Testis (tissue), 3 donors: ENCODE data around the gene TBC1D22A. TPM values are rescaled to one million over a fixed set of nuclear protein-coding genes. Genes with fewer than 3 reads are reported as not detected.
"Not testable (repeated sequence)": the region's sequence is repeated elsewhere in the genome, so short reads cannot be mapped to it uniquely, and the experiment has no call there.

Source experiments
- DNase-seq: peaks from one replicate; pipeline ENCODE4 v3.0.0-alpha.2; 2019
- H3K27ac ChIP-seq, 2 donors: fragments of 200-600 bp; sonication (generic); one replicate each; pipeline ENCODE4 v1.5.1; 2019
- H3K27me3 ChIP-seq: fragments of 200-600 bp; sonication (generic); one replicate; pipeline ENCODE4 v1.5.1; 2019
- H3K36me3 ChIP-seq: fragments of 200-600 bp; sonication (generic); one replicate; pipeline ENCODE4 v1.5.1; 2017; ENCODE audit warnings: low read depth; ENCODE audit errors: missing control alignments
- H3K4me1 ChIP-seq: fragments of 200-600 bp; sonication (generic); one replicate; pipeline ENCODE4 v1.5.1; 2019
- H3K4me3 ChIP-seq, 2 donors: fragments of 200-600 bp; sonication (generic); one replicate each; pipeline ENCODE4 v1.5.1; 2017 to 2019
- H3K9me3 ChIP-seq: fragments of 200-600 bp; sonication (generic); one replicate; pipeline ENCODE4 v1.5.1; 2017
- POLR2A ChIP-seq: fragments of 450-650 bp; IDR thresholded peaks from one replicate; pipeline ENCODE4 v1.6.1; 2017; ENCODE audit warnings: antibody characterized with exemption, mild to moderate bottlenecking, moderate library complexity
- WGBS, 2 donors: methylation state at CpG; one replicate each; pipeline ENCODE4 v1.1.5; 2018; 5-methylcytosine and 5-hydroxymethylcytosine counted together
- intact Hi-C: fragments of 100-400 bp; cut with DNase I; formaldehyde crosslinking; loops from one replicate; pipeline ENCODE4 v1.15.1; 2023; ENCODE audit warnings: low total_unique reads
- polyA plus RNA-seq: library from polyadenylated mRNA; stranded (reverse); fragments of 350-450 nt; fragmentation: Illumina TruSeq; extraction: RNeasy Lipid Tissue Mini Kit (QIAGEN cat#74804); gene quantifications from one replicate; pipeline ENCODE4 v1.2.3, GENCODE V29; 2014; ENCODE audit warnings: low read depth, low replicate concordance; ENCODE audit not compliant: insufficient read depth
- total RNA-seq, 2 donors: library from RNA; depleted of rRNA; stranded (reverse); fragments of >200 nt; gene quantifications; one replicate each; pipeline ENCODE4 v1.2.3, GENCODE V29; 2016
- TF ChIP-seq, protein P1 (sequence below), 3 experiments: fragments of 450-650 bp in 2 of 3; fragments of 200-600 bp in 1 of 3; sonication (generic) in 1 of 3; IDR thresholded peaks; one replicate each; pipeline ENCODE4 v1.5.1; 2016 to 2019; ENCODE audit warnings: antibody characterized with exemption in 3 of 3, mild to moderate bottlenecking in 2 of 3, moderate library complexity in 1 of 3

The TBC1D22A gene
- total and polyA plus RNA-seq, 3 donors from 2014 or later, result 16.6 to 32.8 (median 28.5) TPM

- Histone ChIP-seq H3K27me3 (no peaks in the 10 kb centered on the region), H3K4me1 (peaks cover 14% of the 10 kb centered on the region), H3K36me3 (no peaks in the 10 kb centered on the region), H3K9me3 (no peaks in the 10 kb centered on the region), H3K4me3 (no peak overlapping the region), H3K27ac (no peak overlapping the region)
- TF ChIP-seq POLR2A, result no peak
- TF ChIP-seq, protein P1, sequence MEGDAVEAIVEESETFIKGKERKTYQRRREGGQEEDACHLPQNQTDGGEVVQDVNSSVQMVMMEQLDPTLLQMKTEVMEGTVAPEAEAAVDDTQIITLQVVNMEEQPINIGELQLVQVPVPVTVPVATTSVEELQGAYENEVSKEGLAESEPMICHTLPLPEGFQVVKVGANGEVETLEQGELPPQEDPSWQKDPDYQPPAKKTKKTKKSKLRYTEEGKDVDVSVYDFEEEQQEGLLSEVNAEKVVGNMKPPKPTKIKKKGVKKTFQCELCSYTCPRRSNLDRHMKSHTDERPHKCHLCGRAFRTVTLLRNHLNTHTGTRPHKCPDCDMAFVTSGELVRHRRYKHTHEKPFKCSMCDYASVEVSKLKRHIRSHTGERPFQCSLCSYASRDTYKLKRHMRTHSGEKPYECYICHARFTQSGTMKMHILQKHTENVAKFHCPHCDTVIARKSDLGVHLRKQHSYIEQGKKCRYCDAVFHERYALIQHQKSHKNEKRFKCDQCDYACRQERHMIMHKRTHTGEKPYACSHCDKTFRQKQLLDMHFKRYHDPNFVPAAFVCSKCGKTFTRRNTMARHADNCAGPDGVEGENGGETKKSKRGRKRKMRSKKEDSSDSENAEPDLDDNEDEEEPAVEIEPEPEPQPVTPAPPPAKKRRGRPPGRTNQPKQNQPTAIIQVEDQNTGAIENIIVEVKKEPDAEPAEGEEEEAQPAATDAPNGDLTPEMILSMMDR (IDR thresholded peaks at IDR 0.05), result no peak
- DNase-seq, result no peak
- WGBS, 2 donors, result 94 to 96% methylated on average over 16 to 24 of the region's 24 CpGs
- intact Hi-C loops, result no loop called here
Observed at GRCh38 chr22:46974631-46975585, 212.5 kb downstream of the TBC1D22A start.

DNA sequence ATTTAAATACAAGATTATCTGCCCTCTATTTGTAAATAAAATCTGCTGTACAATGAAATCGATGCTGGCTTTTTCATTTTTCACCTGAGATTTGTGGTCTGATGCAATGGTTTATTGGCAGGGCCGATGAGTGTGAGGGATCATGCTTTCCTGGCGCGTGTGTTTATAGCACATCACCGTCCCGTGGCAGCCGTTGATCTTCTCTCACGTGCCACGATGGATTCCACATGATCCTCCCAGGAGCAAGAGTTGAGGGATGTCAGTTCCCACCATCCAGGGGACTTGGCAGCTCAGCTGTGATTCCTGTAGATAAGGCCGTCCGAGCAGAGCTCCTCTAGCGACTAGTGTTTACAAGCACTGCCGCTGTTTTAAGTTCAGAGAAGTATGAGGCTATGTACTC is 213.7 kb downstream of the TBC1D22A start:
- Histone ChIP-seq H3K4me1 (peaks cover 9% of the 10 kb centered on the region), H3K36me3 (no peaks in the 10 kb centered on the region), H3K9me3 (no peaks in the 10 kb centered on the region), H3K27me3 (no peaks in the 10 kb centered on the region), H3K27ac (no peak overlapping the region), H3K4me3 (no peak overlapping the region)
- DNase-seq, result no peak
- 89 to 96% methylated on average over 11 to 13 of the region's 13 CpGs for WGBS, 2 donors
- TF ChIP-seq, protein P1 (IDR thresholded peaks at IDR 0.05), result no peak
- TF ChIP-seq POLR2A, result no peak
- intact Hi-C loops, result no loop called here

GRCh38 chr22:46976598-46976997 is 214.1 kb downstream of the TBC1D22A start:
- no peak overlapping the region for H3K4me3 ChIP-seq
- intact Hi-C loops, result no loop called here
- WGBS, 2 donors, result 94 to 97% methylated on average over 10 of the region's 10 CpGs
- TF ChIP-seq POLR2A, result no peak
- TF ChIP-seq, protein P1 (IDR thresholded peaks at IDR 0.05), result no peak
- H3K4me1 ChIP-seq, result peaks cover 5% of the 10 kb centered on the region
- H3K36me3 ChIP-seq, result no peaks in the 10 kb centered on the region
- DNase-seq, result no peak
- H3K27me3 ChIP-seq, result no peaks in the 10 kb centered on the region
- no peak overlapping the region for H3K27ac ChIP-seq
- no peaks in the 10 kb centered on the region for H3K9me3 ChIP-seq

- H3K27ac ChIP-seq, result no peak overlapping the region
- TF ChIP-seq, protein P1 (IDR thresholded peaks at IDR 0.05), result no peak
- no peak for TF ChIP-seq POLR2A
- no peaks in the 10 kb centered on the region for H3K4me1 ChIP-seq
- no peak overlapping the region for H3K4me3 ChIP-seq
- H3K9me3 ChIP-seq, result no peaks in the 10 kb centered on the region
- no peaks in the 10 kb centered on the region for H3K36me3 ChIP-seq
- WGBS, 2 donors, result 97% methylated on average over 13 to 14 of the region's 14 CpGs
- DNase-seq, result no peak
- H3K27me3 ChIP-seq, result no peaks in the 10 kb centered on the region
- intact Hi-C loops, result no loop called here
Observed at GRCh38 chr22:46977656-46978343, 215.3 kb downstream of the TBC1D22A start.

GRCh38 chr22:46978668-46979067 is 216.2 kb downstream of the TBC1D22A start:
- intact Hi-C loops, H3K4me1 ChIP-seq, H3K27ac ChIP-seq, H3K9me3 ChIP-seq, H3K27me3 ChIP-seq, H3K36me3 ChIP-seq, DNase-seq, H3K4me3 ChIP-seq: not testable (repeated sequence)
- 92 to 98% methylated on average over 12 of the region's 12 CpGs for WGBS, 2 donors
